Endothelial cell of umbilical vein (primary cell): ENCODE results near the gene GSE1. TPM values are rescaled to one million over a fixed set of nuclear protein-coding genes. Genes with fewer than 3 reads are reported as not detected.

Experiments used
- BruUV-seq: library from RNA; stranded (reverse); fragments of 400-500 nt; replicated peaks from 2 replicates; lab custom pipeline; 2021; lab: Mats Ljungman, UMichigan
- CTCF ChIA-PET: fragments of 300-600, 350-600 bp; sonication (Branson Sonifier 250); formaldehyde crosslinking; loops from one replicate; lab custom pipeline; 2021; ENCODE audit warnings: antibody characterized with exemption, inconsistent platforms; lab: Charles Lee
- POLR2A ChIA-PET: fragments of 300-600, 350-600 bp; sonication (Branson Sonifier 250); formaldehyde crosslinking; loops from one replicate; lab custom pipeline; 2021; ENCODE audit warnings: antibody characterized with exemption, inconsistent platforms; lab: Charles Lee
- DNase-seq: peaks from one replicate; pipeline ENCODE4 v3.0.0-alpha.2; 2011; ENCODE audit warnings: low read depth, low spot score
- FAIRE-seq: peaks from 2 replicates; lab custom pipeline; 2011; peaks lifted over from hg19 to GRCh38; lab: Jason Lieb, UNC
- H2AFZ ChIP-seq: 2 replicates; pipeline ENCODE4 v1.6.0; 2012; ENCODE audit warnings: low read depth, low read length, control low read depth, inconsistent platforms
- H3K27ac ChIP-seq: 2 replicates; pipeline ENCODE4 v1.5.1; 2011; ENCODE audit warnings: low read depth, mild to moderate bottlenecking, control low read depth, low read length, moderate library complexity; ENCODE audit not compliant: insufficient read depth
- H3K27me3 ChIP-seq, 2 experiments: 2 replicates each; pipeline versions ENCODE4 v1.6.0 to v1.6.1; 2011; ENCODE audit warnings: low read length in 2 of 2, mixed read lengths in 1 of 2; ENCODE audit not compliant: control insufficient read depth in 2 of 2, insufficient read depth in 2 of 2
- H3K36me3 ChIP-seq, 2 experiments: 2 replicates in 1 of 2; 3 replicates in 1 of 2; pipeline ENCODE4 v1.5.1; 2011; ENCODE audit warnings: low read length in 2 of 2, mild to moderate bottlenecking in 1 of 2, moderate library complexity in 1 of 2; ENCODE audit not compliant: control insufficient read depth in 2 of 2, insufficient read depth in 2 of 2; ENCODE audit errors: extremely low read depth in 1 of 2
- H3K4me1 ChIP-seq: 3 replicates; pipeline ENCODE4 v1.5.1; 2011; ENCODE audit warnings: mild to moderate bottlenecking, low read length; ENCODE audit not compliant: control insufficient read depth, insufficient read depth; ENCODE audit errors: extremely low read depth
- H3K4me2 ChIP-seq: 2 replicates; pipeline ENCODE4 v1.6.1; 2011; ENCODE audit warnings: low read length, control low read depth, mixed read lengths; ENCODE audit not compliant: insufficient read depth
- H3K4me3 ChIP-seq, 3 experiments: fragments of 200-600 bp in 1 of 3; sonication (generic), shearing (Covaris generic) in 1 of 3; replicated peaks in 1 of 3; 2 replicates each; pipeline ENCODE4 v1.5.1; 2011 to 2016; ENCODE audit warnings: control low read depth in 3 of 3, low read length in 3 of 3, mild to moderate bottlenecking in 2 of 3, inconsistent platforms in 1 of 3, low read depth in 1 of 3, moderate library complexity in 1 of 3; ENCODE audit not compliant: insufficient read depth in 1 of 3
- H3K79me2 ChIP-seq: 2 replicates; pipeline ENCODE4 v1.6.0; 2012; ENCODE audit warnings: low read length, inconsistent platforms; ENCODE audit not compliant: control insufficient read depth, insufficient read depth
- H3K9ac ChIP-seq: replicated peaks from 2 replicates; pipeline ENCODE3; 2011; ENCODE audit warnings: low read length, control low read depth; ENCODE audit not compliant: insufficient read depth; ENCODE audit errors: extremely low read depth
- H3K9me1 ChIP-seq: replicated peaks from 3 replicates; pipeline ENCODE4 v1.6.0; 2011; ENCODE audit warnings: mild to moderate bottlenecking, low read length; ENCODE audit not compliant: control insufficient read depth, insufficient read depth; ENCODE audit errors: extremely low read depth
- H3K9me3 ChIP-seq: replicated peaks from 2 replicates; pipeline ENCODE4 v1.5.1; 2012; ENCODE audit warnings: low read length, inconsistent platforms; ENCODE audit not compliant: control insufficient read depth, insufficient read depth
- H4K20me1 ChIP-seq: replicated peaks from 2 replicates; pipeline ENCODE3; 2011; ENCODE audit warnings: mild to moderate bottlenecking, low read length; ENCODE audit not compliant: control insufficient read depth, insufficient read depth; ENCODE audit errors: extremely low read depth
- CTCF ChIP-seq, 2 donors: IDR thresholded peaks; 1 replicate in 1 of 2; 2 replicates in 1 of 2; pipeline ENCODE4 v1.5.1; 2011; ENCODE audit warnings: low read length in 2 of 2, mild to moderate bottlenecking in 2 of 2, moderate library complexity in 2 of 2, control low read depth in 1 of 2, inconsistent platforms in 1 of 2, low read depth in 1 of 2; ENCODE audit not compliant: insufficient read depth in 1 of 2; ENCODE audit errors: extremely low read depth in 1 of 2
- EZH2 ChIP-seq: IDR thresholded peaks from 2 replicates; pipeline ENCODE4 v1.6.1; 2012; ENCODE audit warnings: borderline replicate concordance, low read depth, mild to moderate bottlenecking, moderate library complexity, low read length, inconsistent platforms; ENCODE audit not compliant: severe bottlenecking
- FOS ChIP-seq: IDR thresholded peaks from 2 replicates; pipeline ENCODE4 v1.6.1; 2011; ENCODE audit warnings: mild to moderate bottlenecking, low read length, moderate library complexity, borderline replicate concordance; ENCODE audit not compliant: insufficient read depth
- GATA2 ChIP-seq: IDR thresholded peaks from 2 replicates; pipeline ENCODE4 v1.7.0; 2011; ENCODE audit warnings: low read depth, mild to moderate bottlenecking, moderate library complexity, mixed read lengths, low read length; ENCODE audit not compliant: insufficient read length, insufficient read depth
- JUN ChIP-seq: IDR thresholded peaks from 2 replicates; pipeline ENCODE4 v1.6.1; 2011; ENCODE audit warnings: borderline replicate concordance, low read depth; ENCODE audit not compliant: insufficient read length, insufficient read depth
- MAX ChIP-seq: IDR thresholded peaks from 2 replicates; pipeline ENCODE4 v1.6.1; 2011; ENCODE audit not compliant: insufficient read depth, insufficient read length
- MYC ChIP-seq: IDR thresholded peaks from one replicate; pipeline ENCODE4 v1.6.1; 2011; ENCODE audit warnings: mild to moderate bottlenecking, low read depth, low read length
- POLR2A ChIP-seq: IDR thresholded peaks from 2 replicates; pipeline ENCODE4 v1.6.1; 2012; ENCODE audit warnings: low read depth, mild to moderate bottlenecking, control low read depth, low read length
- POLR2AphosphoS5 ChIP-seq: IDR thresholded peaks from 2 replicates; pipeline ENCODE4 v1.6.1; 2012; ENCODE audit warnings: low read depth, mild to moderate bottlenecking, control low read depth, low read length, moderate library complexity; ENCODE audit not compliant: insufficient read depth
- dilution Hi-C: fragments of 300-500 bp; cut with MboI; formaldehyde crosslinking; loops from one replicate; pipeline ENCODE4 v1.15.0; 2019; ENCODE audit warnings: low sequenced_read_pairs; ENCODE audit not compliant: extremely low pct_ligation_motif_present
- intact Hi-C: fragments of 100-400 bp; cut with micrococcal nuclease; formaldehyde crosslinking; loops from one replicate; pipeline ENCODE4 v1.10.0; 2022
- polyA plus RNA-seq, 4 experiments: library from polyadenylated mRNA; depleted of rRNA in 3 of 4; stranded (reverse) in 3 of 4; unstranded in 1 of 4; fragments of >200 nt; gene quantifications; 2 replicates each; pipeline versions ENCODE4 v1.2.1 to v1.2.3, GENCODE V29; 2011 to 2012; ENCODE audit warnings: missing spikeins in 1 of 4
- total RNA-seq: library from RNA; stranded (reverse); gene quantifications from 2 replicates; pipeline ENCODE4 v1.2.3, GENCODE V29; 2021

Gene GSE1
- total and polyA plus RNA-seq, 2 donors (not counting 3 experiments of a cell fraction or from before 2014, with no cell fraction given), result 4.2 to 18.3 TPM

DNA sequence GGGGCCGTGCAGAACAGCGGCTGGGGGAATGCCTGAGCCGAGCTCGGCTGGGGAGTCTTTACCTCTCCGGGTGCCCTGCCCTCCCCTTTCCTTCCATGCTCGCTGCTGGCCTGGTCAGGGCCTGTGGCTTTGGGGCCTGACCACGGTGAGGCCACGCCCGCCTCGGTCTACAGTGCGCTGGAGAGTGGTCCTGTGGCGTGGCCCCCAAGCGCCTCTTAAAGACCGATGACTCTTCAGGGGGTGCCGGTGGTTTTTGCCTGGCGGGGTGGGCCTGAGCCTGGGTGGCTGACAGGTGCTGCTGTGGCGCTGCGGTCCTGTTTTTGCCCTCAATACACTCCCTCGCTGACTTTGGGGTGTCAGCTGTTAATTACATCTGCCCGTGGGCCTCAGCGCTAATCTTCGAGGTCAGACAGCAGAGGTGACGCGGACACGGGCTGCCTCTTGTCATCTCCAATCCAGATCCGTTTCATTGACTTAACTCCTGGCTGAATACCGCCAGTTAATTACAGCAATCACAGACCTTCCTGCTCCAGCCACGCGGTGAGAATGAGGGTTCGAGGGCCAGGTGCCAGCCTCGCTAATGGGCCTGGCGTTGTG lies 29.7 kb downstream of the GSE1 start:
- H3K27ac ChIP-seq, result no peak overlapping the region
- dilution Hi-C loops, result no loop called here
- intact Hi-C loops, result no loop called here
- DNase-seq (no peak), FAIRE-seq (no peak)
- no peaks in the 10 kb centered on the region for H3K27me3 ChIP-seq
- H3K9ac ChIP-seq, result no peak overlapping the region
- no peak overlapping the region for H3K4me3 ChIP-seq
- no TSS peak for BruUV-seq
- no peaks in the 10 kb centered on the region for H3K9me3 ChIP-seq
- TF ChIP-seq CTCF (IDR thresholded peaks at IDR 0.05; ENCODE audit: extremely low read depth in 1 of 2, insufficient read depth in 1 of 2, low read depth in 1 of 2, low read length in 2 of 2), result no peak
- TF ChIP-seq POLR2A, result no peak
- no peak for TF ChIP-seq MAX
- no peak for TF ChIP-seq EZH2
- TF ChIP-seq GATA2, result no peak
- TF ChIP-seq JUN, result no peak
- no peak for TF ChIP-seq POLR2AphosphoS5
- TF ChIP-seq MYC, result no peak
- no peak for TF ChIP-seq FOS
- no peak overlapping the region for H2AFZ ChIP-seq
- H3K4me1 ChIP-seq, result peaks cover 5% of the 10 kb centered on the region
- no peak overlapping the region for H3K4me2 ChIP-seq
- H3K79me2 ChIP-seq, result no peaks in the 10 kb centered on the region
- H3K9me1 ChIP-seq, result no peaks in the 10 kb centered on the region
- no peaks in the 10 kb centered on the region for H4K20me1 ChIP-seq
- ChIA-PET POLR2A (no interaction called here), CTCF (interaction anchor here (1.1 to 1.2 kb wide), 2 partner anchors 27 to 74 kb away, joined by 3 read pairs; no protein-coding TSS in a partner anchor)
- H3K36me3 ChIP-seq, result no peaks in the 10 kb centered on the region
